Measurements from ENCODE around the gene NIPSNAP2.
A peak's percentile ranks its signal among the peaks of the same experiment; 100 is the strongest.

NIPSNAP2 gene

DNA sequence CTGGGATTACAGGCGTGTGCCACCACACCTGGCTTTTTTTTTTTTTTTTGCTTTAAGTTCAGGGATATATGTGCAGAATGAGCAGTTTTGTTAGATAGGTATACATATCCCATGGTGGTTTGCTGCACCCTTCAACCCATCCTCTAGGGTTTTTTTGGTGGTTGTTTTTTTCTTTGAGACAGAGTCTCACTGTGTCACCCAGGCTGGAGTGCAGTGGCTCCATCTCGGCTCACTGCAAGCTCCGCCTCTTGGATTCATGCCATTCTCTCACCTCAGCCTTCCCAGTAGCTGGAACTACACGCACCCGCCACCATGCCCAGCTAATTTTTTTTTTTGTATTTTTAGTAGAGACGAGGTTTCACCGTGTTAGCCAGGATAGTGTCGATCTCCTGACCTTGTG, 84.4 kb downstream of the NIPSNAP2 start:
- peak; percentile 24 for DNase-seq

Measured in NCI-H2107 (cell line).